HCT116 (cell line): ENCODE measurements around the gene UPF3A. TPM values are rescaled to one million over a fixed set of nuclear protein-coding genes. Genes with fewer than 3 reads are reported as not detected.

Experiments used
- ATAC-seq: fragments of 200-7000 bp; cut with Tn5 transposase; 2 replicates; pipeline ENCODE4 v1.9.1; 2020; ENCODE audit warnings: mild to moderate bottlenecking, moderate library complexity
- BruUV-seq: library from RNA; stranded (reverse); fragments of 400-500 nt; replicated peaks from 2 replicates; lab custom pipeline; 2021; lab: Mats Ljungman, UMichigan
- CTCF ChIA-PET: fragments of 300-600 bp; sonication (Branson Sonifier 250); formaldehyde crosslinking; loops from one replicate; lab custom pipeline; 2021; ENCODE audit warnings: antibody characterized with exemption; lab: Charles Lee
- POLR2A ChIA-PET: fragments of 300-600, 350-600 bp; sonication (Branson Sonifier 250); formaldehyde crosslinking; loops from one replicate; lab custom pipeline; 2021; ENCODE audit warnings: antibody characterized with exemption; lab: Charles Lee
- RAD21 ChIA-PET, 2 experiments: fragments of 300-600 bp; sonication (Branson Sonifier 250); formaldehyde crosslinking; loops; one replicate each; lab custom pipeline; 2023; ENCODE audit warnings: low total read pairs in 2 of 2; ENCODE audit not compliant: uncharacterized antibody in 2 of 2, unreplicated experiment in 2 of 2, low non-redundant PET in 1 of 2; lab: Charles Lee
- DNase-seq: peaks from one replicate; pipeline ENCODE4 v3.0.0-alpha.2; 2010; ENCODE audit warnings: low read depth, low spot score
- H2AFZ ChIP-seq: fragments of 200-600 bp; shearing (Covaris generic), sonication (generic); 2 replicates; pipeline ENCODE4 v1.6.1; 2017; ENCODE audit warnings: low read depth, mixed run types, mixed read lengths, antibody characterized with exemption, low read length; ENCODE audit not compliant: poor library complexity, severe bottlenecking
- H3K27ac ChIP-seq: 2 replicates; pipeline ENCODE4 v1.5.1; 2012; ENCODE audit warnings: low read depth, low read length
- H3K27me3 ChIP-seq: fragments of 200-600 bp; sonication (generic); 2 replicates; pipeline ENCODE4 v1.6.1; 2016; ENCODE audit warnings: mixed run types, low read length, mixed read lengths; ENCODE audit not compliant: insufficient read depth
- H3K36me3 ChIP-seq, 2 experiments: fragments of 200-500 bp in 1 of 2; fragments of 200-600 bp in 1 of 2; sonication (Bioruptor generic) in 1 of 2; sonication (generic) in 1 of 2; 2 replicates each; pipeline versions ENCODE4 v1.5.1 to v1.6.1; 2014 to 2016; ENCODE audit warnings: low read length in 2 of 2, inconsistent platforms in 1 of 2, mixed read lengths in 1 of 2, mixed run types in 1 of 2; ENCODE audit not compliant: insufficient read depth in 2 of 2, control insufficient read depth in 1 of 2
- H3K4me1 ChIP-seq, 2 experiments: fragments of 200-600 bp in 1 of 2; sonication (generic) in 1 of 2; 2 replicates each; pipeline versions ENCODE4 v1.5.1 to v1.6.1; 2012 to 2017; ENCODE audit warnings: low read length in 2 of 2, inconsistent platforms in 1 of 2, mild to moderate bottlenecking in 1 of 2, mixed read lengths in 1 of 2, mixed run types in 1 of 2, moderate library complexity in 1 of 2; ENCODE audit not compliant: insufficient read depth in 2 of 2, control insufficient read depth in 1 of 2
- H3K4me2 ChIP-seq: fragments of 200-600 bp; sonication (generic); 2 replicates; pipeline ENCODE4 v1.6.1; 2017; ENCODE audit warnings: mixed run types, low read length, mixed read lengths
- H3K4me3 ChIP-seq, 2 experiments: fragments of 200-600 bp in 1 of 2; sonication (generic) in 1 of 2; replicated peaks in 1 of 2; 2 replicates each; pipeline ENCODE4 v1.5.1; 2011 to 2016; ENCODE audit warnings: low read length in 2 of 2, control low read depth in 1 of 2, low read depth in 1 of 2, mild to moderate bottlenecking in 1 of 2, mixed read lengths in 1 of 2, mixed run types in 1 of 2
- H3K79me2 ChIP-seq: fragments of 200-600 bp; sonication (generic); 2 replicates; pipeline ENCODE4 v1.6.1; 2017; ENCODE audit warnings: mild to moderate bottlenecking, mixed run types, low read length, moderate library complexity, mixed read lengths; ENCODE audit not compliant: insufficient read depth
- H3K9ac ChIP-seq: fragments of 200-600 bp; sonication (generic); 2 replicates; pipeline ENCODE4 v1.6.1; 2016; ENCODE audit warnings: low read length, mixed read lengths
- H3K9me2 ChIP-seq: fragments of 200-600 bp; sonication (generic), shearing (Covaris generic); 2 replicates; pipeline ENCODE4 v1.6.1; 2017; ENCODE audit warnings: mixed run types, mild to moderate bottlenecking, moderate library complexity; ENCODE audit not compliant: insufficient read depth
- H3K9me3 ChIP-seq, 2 experiments: fragments of 200-500 bp in 1 of 2; fragments of 200-600 bp in 1 of 2; sonication (Bioruptor generic) in 1 of 2; sonication (generic) in 1 of 2; 2 replicates each; pipeline ENCODE4 v1.6.1; 2014 to 2017; ENCODE audit warnings: low read length in 2 of 2, mixed read lengths in 2 of 2, inconsistent platforms in 1 of 2, low read depth in 1 of 2, mild to moderate bottlenecking in 1 of 2, mixed run types in 1 of 2, moderate library complexity in 1 of 2; ENCODE audit not compliant: control insufficient read depth in 1 of 2, insufficient read depth in 1 of 2
- H4K20me1 ChIP-seq: fragments of 200-600 bp; sonication (generic), shearing (Covaris generic); 2 replicates; pipeline ENCODE4 v1.6.1; 2017; ENCODE audit warnings: mixed run types, mild to moderate bottlenecking, moderate library complexity; ENCODE audit not compliant: insufficient read depth
- CEBPB ChIP-seq: IDR thresholded peaks from 2 replicates; pipeline ENCODE4 v1.6.1; 2012; ENCODE audit warnings: low read depth
- ELF1 ChIP-seq: IDR thresholded peaks from 2 replicates; pipeline ENCODE4 v1.6.1; 2012; ENCODE audit warnings: low read depth, borderline replicate concordance
- EZH2 ChIP-seq: fragments of 200-600 bp; sonication (generic); IDR thresholded peaks from 2 replicates; pipeline ENCODE4 v1.6.1; 2017; ENCODE audit warnings: antibody characterized with exemption, mixed run types
- EZH2phosphoT487 ChIP-seq: fragments of 200-600 bp; IDR thresholded peaks from 2 replicates; pipeline ENCODE4 v1.6.1; 2018; ENCODE audit warnings: antibody characterized with exemption, borderline replicate concordance
- FOSL1 ChIP-seq: IDR thresholded peaks from 2 replicates; pipeline ENCODE4 v1.6.1; 2012; ENCODE audit warnings: low read depth
- JUND ChIP-seq: IDR thresholded peaks from 2 replicates; pipeline ENCODE4 v1.6.1; 2012
- MAX ChIP-seq: IDR thresholded peaks from 2 replicates; pipeline ENCODE4 v1.6.1; 2012
- POLR2A ChIP-seq: IDR thresholded peaks from 2 replicates; pipeline ENCODE4 v1.7.0; 2011; ENCODE audit warnings: borderline replicate concordance; ENCODE audit not compliant: insufficient read depth, insufficient read length; ENCODE audit errors: extremely low read depth
- POLR2AphosphoS5 ChIP-seq: IDR thresholded peaks from 2 replicates; pipeline ENCODE4 v1.6.1; 2011; ENCODE audit warnings: mild to moderate bottlenecking, low read depth, low read length, moderate library complexity
- REST ChIP-seq: IDR thresholded peaks from 2 replicates; pipeline ENCODE4 v1.6.1; 2012; ENCODE audit warnings: low read depth
- SRF ChIP-seq: IDR thresholded peaks from 2 replicates; pipeline ENCODE4 v1.6.1; 2012; ENCODE audit warnings: low read depth
- TCF7L2 ChIP-seq: IDR thresholded peaks from 2 replicates; pipeline ENCODE4 v1.7.0; 2011; ENCODE audit warnings: borderline replicate concordance, inconsistent platforms; ENCODE audit not compliant: insufficient read depth, insufficient read length; ENCODE audit errors: extremely low read depth
- YY1 ChIP-seq: IDR thresholded peaks from 2 replicates; pipeline ENCODE4 v1.6.1; 2011; ENCODE audit warnings: low read length, low read depth, moderate library complexity, mild to moderate bottlenecking; ENCODE audit not compliant: insufficient replicate concordance; ENCODE audit errors: extremely low read depth
- intact Hi-C: fragments of 100-400 bp; cut with micrococcal nuclease; formaldehyde crosslinking; loops from 2 replicates; pipeline ENCODE4 v1.10.0; 2022
- total RNA-seq: library from RNA; stranded (reverse); gene quantifications from one replicate; pipeline ENCODE4 v1.2.1, GENCODE V29; 2021; ENCODE audit not compliant: unreplicated experiment
- TF ChIP-seq, protein P1 (sequence below), 3 experiments: fragments of 200-600 bp in 1 of 3; sonication (generic) in 1 of 3; IDR thresholded peaks in 2 of 3; conservative IDR thresholded peaks in 1 of 3; 2 replicates each; pipeline ENCODE4 v1.5.1; 2012 to 2017; ENCODE audit warnings: low read depth in 2 of 3, low read length in 2 of 3, antibody characterized with exemption in 1 of 3, borderline replicate concordance in 1 of 3, control low read depth in 1 of 3, mild to moderate bottlenecking in 1 of 3, mixed read lengths in 1 of 3, mixed run types in 1 of 3, moderate library complexity in 1 of 3; ENCODE audit not compliant: insufficient read depth in 1 of 3
- TF ChIP-seq, protein P2 (sequence below): IDR thresholded peaks from 2 replicates; pipeline ENCODE4 v1.6.1; 2012

Gene UPF3A
- total RNA-seq, 1 experiment from 2014 or later = 31.8 TPM

GRCh38 chr13:114261328-114261965 is 20.0 kb upstream of the UPF3A start:
- Histone ChIP-seq H4K20me1 (no peaks in the 10 kb centered on the region), H3K36me3 (peaks cover 52 to 77% of the 10 kb centered on the region in 2 experiments)
- POLR2A ChIA-PET = no interaction called here

More at GRCh38 chr13:114261328-114261965, 20.0 kb upstream of the UPF3A start:
- Histone ChIP-seq H3K9me2 (no peaks in the 10 kb centered on the region), H3K79me2 (no peaks in the 10 kb centered on the region), H2AFZ (no peak overlapping the region), H3K27me3 (no peaks in the 10 kb centered on the region), H3K4me2 (no peak overlapping the region), H3K4me3 (no peak overlapping the region), H3K9ac (no peak overlapping the region), H3K9me3 (no peaks in the 10 kb centered on the region), H3K4me1 (no peaks in the 10 kb centered on the region), H3K27ac (no peak overlapping the region)
- TF ChIP-seq, protein P1, sequence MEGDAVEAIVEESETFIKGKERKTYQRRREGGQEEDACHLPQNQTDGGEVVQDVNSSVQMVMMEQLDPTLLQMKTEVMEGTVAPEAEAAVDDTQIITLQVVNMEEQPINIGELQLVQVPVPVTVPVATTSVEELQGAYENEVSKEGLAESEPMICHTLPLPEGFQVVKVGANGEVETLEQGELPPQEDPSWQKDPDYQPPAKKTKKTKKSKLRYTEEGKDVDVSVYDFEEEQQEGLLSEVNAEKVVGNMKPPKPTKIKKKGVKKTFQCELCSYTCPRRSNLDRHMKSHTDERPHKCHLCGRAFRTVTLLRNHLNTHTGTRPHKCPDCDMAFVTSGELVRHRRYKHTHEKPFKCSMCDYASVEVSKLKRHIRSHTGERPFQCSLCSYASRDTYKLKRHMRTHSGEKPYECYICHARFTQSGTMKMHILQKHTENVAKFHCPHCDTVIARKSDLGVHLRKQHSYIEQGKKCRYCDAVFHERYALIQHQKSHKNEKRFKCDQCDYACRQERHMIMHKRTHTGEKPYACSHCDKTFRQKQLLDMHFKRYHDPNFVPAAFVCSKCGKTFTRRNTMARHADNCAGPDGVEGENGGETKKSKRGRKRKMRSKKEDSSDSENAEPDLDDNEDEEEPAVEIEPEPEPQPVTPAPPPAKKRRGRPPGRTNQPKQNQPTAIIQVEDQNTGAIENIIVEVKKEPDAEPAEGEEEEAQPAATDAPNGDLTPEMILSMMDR (IDR thresholded peaks at IDR 0.05 in 2 of 3, conservative IDR thresholded peaks at IDR 0.05 in 1 of 3; ENCODE audit: borderline replicate concordance in 1 of 3, insufficient read depth in 1 of 3, low read depth in 2 of 3, low read length in 2 of 3) = no peak
- TF ChIP-seq, protein P2, sequence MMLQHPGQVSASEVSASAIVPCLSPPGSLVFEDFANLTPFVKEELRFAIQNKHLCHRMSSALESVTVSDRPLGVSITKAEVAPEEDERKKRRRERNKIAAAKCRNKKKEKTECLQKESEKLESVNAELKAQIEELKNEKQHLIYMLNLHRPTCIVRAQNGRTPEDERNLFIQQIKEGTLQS = no peak
- TF ChIP-seq TCF7L2 (no peak), MAX (no peak), SRF (no peak), YY1 (no peak), CEBPB (no peak), EZH2 (no peak), EZH2phosphoT487 (no peak), REST (no peak), JUND (no peak), FOSL1 (no peak), POLR2A (no peak), ELF1 (no peak), POLR2AphosphoS5 (no peak)
- BruUV-seq = no TSS peak
- ATAC-seq (no peak), DNase-seq (no peak)
- RAD21 ChIA-PET = no interaction called here
- CTCF ChIA-PET = no interaction called here
- intact Hi-C loops = no loop called here
